GM12874 (cell line): Measurements from ENCODE around the gene MAGI2.

Experiments
- TF ChIP-seq, protein P1 (sequence below): IDR thresholded peaks from 2 replicates; pipeline ENCODE4 v1.5.1; 2011; ENCODE audit warnings: low read depth, mild to moderate bottlenecking, control low read depth, low read length, moderate library complexity; ENCODE audit not compliant: insufficient read depth

The MAGI2 gene

GRCh38 chr7:78490524-78490923 lies 962.9 kb downstream of the MAGI2 start:
- TF ChIP-seq, protein P1, sequence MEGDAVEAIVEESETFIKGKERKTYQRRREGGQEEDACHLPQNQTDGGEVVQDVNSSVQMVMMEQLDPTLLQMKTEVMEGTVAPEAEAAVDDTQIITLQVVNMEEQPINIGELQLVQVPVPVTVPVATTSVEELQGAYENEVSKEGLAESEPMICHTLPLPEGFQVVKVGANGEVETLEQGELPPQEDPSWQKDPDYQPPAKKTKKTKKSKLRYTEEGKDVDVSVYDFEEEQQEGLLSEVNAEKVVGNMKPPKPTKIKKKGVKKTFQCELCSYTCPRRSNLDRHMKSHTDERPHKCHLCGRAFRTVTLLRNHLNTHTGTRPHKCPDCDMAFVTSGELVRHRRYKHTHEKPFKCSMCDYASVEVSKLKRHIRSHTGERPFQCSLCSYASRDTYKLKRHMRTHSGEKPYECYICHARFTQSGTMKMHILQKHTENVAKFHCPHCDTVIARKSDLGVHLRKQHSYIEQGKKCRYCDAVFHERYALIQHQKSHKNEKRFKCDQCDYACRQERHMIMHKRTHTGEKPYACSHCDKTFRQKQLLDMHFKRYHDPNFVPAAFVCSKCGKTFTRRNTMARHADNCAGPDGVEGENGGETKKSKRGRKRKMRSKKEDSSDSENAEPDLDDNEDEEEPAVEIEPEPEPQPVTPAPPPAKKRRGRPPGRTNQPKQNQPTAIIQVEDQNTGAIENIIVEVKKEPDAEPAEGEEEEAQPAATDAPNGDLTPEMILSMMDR: no peak

GRCh38 chr7:78489476-78490240 lies 963.8 kb downstream of the MAGI2 start:
- TF ChIP-seq, protein P1: no peak

- TF ChIP-seq, protein P1: no peak
These were observed 966.0 kb downstream of the MAGI2 start for GRCh38 chr7:78487464-78487863.

DNA sequence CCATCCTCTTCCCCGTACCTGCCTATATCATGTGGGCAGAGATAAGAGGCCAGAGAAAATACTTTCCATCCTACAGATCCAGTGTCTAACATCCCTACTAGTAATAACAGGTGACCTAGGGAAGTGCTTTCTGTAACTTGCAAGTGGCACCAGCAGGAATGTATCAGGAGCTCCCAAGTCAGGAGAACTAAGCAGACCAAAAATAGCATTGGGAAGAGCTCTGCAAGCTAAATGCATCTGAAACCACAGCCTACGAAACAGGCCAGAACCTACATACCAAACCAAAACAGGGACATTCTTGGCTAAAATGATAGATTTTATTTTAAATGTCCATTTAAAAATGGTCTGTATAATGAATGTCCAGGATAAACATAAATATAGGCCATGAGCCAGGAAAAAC lies 974.1 kb downstream of the MAGI2 start:
- TF ChIP-seq, protein P1: no peak

DNA sequence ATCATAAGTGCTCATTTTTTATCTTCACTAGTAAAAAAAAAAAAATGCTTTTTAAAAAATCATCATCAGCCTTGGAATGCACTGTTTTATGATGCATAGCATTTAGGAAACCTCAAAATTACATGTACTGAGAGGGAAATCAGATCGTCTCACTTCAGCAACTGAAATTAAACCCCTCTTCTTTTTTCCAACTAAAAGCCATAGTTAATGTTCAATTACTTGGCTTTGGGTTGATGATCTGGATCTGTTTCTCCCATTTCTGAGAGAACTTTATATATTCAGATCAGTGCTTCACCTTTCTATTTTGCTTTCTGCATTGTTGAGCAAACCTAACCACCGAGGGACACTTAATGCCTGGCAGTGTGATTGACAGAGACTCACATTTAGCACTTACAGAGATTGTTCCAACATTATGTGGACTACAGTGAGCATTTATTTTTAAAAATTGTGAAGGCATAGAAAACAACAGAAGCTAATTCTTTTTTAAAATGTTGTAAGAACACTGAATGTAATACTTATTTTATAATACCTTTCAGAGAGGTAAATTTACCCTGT lies 976.5 kb downstream of the MAGI2 start:
- TF ChIP-seq, protein P1: no peak

DNA sequence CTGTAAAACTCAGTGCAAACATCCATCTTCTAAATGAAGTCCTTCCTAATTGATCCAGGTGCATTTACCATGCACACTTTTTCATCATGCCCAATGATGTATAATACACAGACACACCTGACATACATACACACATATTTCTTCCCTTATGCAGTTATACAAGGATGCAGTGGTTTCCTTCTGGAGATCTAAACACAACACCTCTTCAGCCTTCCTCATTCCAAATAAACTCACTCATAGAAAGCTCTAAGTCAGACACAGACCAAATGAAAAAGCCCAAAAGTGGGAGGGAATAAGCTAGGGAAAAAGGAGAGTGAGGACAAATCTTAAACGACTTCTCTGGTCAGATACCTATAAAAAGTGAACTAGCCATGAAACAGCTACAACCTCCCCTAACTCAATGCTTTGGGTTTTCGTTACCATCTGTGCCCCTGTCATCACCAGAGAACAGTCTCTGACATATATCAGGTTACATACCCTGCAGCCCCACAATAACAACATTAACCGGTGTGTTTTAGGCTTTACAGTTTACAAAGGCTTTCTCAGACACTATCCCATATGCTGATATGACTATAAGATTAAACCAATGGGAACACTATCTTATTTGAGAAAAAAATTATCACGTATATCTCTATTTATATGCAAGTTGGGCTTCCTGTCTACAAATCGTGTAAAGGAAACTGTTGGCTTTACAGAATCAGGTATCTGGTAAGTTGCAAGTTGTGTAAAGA lies 979.7 kb downstream of the MAGI2 start:
- TF ChIP-seq, protein P1: no peak

DNA sequence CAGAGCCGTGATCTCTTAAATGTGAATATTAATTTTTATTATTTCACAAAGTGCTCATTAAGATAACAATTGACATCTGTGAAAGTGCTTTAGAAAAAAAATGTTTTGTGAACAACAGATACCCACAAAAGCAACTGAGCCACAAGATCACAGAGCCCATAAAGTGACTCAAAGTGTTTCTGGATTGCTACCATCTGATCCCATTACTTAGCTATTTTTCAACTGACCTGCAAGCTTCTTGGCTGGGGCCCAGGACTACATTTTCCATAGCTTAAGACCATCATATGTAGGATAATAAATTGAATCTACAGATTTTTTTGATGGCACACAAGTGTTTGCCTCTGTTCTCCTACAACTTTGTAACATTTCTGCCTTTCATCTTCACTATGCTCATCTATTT lies 980.4 kb downstream of the MAGI2 start:
- TF ChIP-seq, protein P1: no peak
